HG02759 (cell line): Measurements from ENCODE around the gene WDR88.
"Not testable (repeated sequence)": the region's sequence is repeated elsewhere in the genome, so short reads cannot be mapped to it uniquely, and the experiment has no call there.

ENCODE experiments used
- ATAC-seq: cut with Tn5 transposase; IDR thresholded peaks from one replicate; pipeline ENCODE4 v1.9.1; 2021; ENCODE audit warnings: mild to moderate bottlenecking, moderate library complexity; ENCODE audit not compliant: unreplicated experiment

Gene WDR88

GRCh38 chr19:33208904-33209849 is 77.3 kb downstream of the WDR88 start:
- ATAC-seq = no peak

- not testable (repeated sequence) for ATAC-seq
These were observed 77.9 kb downstream of the WDR88 start for GRCh38 chr19:33209850-33210230.

- ATAC-seq = no peak
These were observed 78.5 kb downstream of the WDR88 start for GRCh38 chr19:33210266-33210940.

GRCh38 chr19:33211794-33212435 is 80.0 kb downstream of the WDR88 start:
- no peak for ATAC-seq

GRCh38 chr19:33212436-33213172 is 80.7 kb downstream of the WDR88 start:
- ATAC-seq = no peak

- no peak for ATAC-seq
These were observed 82.7 kb downstream of the WDR88 start for GRCh38 chr19:33214596-33214995.

GRCh38 chr19:33215438-33216197 is 83.7 kb downstream of the WDR88 start:
- no peak for ATAC-seq

GRCh38 chr19:33216198-33216830 is 84.4 kb downstream of the WDR88 start:
- ATAC-seq = no peak

- no peak for ATAC-seq
These were observed 86.0 kb downstream of the WDR88 start for GRCh38 chr19:33217881-33218280.

GRCh38 chr19:33219261-33219815 is 87.4 kb downstream of the WDR88 start:
- ATAC-seq = no peak

- no peak for ATAC-seq
These were observed 88.2 kb downstream of the WDR88 start for GRCh38 chr19:33220115-33220514.

- no peak for ATAC-seq
These were observed 88.8 kb downstream of the WDR88 start for GRCh38 chr19:33220735-33221134.

- no peak for ATAC-seq
These were observed 89.7 kb downstream of the WDR88 start for GRCh38 chr19:33221638-33222037.

GRCh38 chr19:33222255-33222654 is 90.3 kb downstream of the WDR88 start:
- not testable (repeated sequence) for ATAC-seq

- no peak for ATAC-seq
These were observed 93.0 kb downstream of the WDR88 start for GRCh38 chr19:33224694-33225457.
